Stimulated activated CD4-positive, alpha-beta T cell treated with anti-CD3 and anti-CD28 coated beads, TNF-alpha, amount 100 ng/mL, for 4 hours (primary cell): ENCODE measurements around the gene NIPAL4.

Source experiments
- DNase-seq, 3 experiments: peaks; one replicate each; pipeline ENCODE4 v3.0.0-alpha.2; 2020; ENCODE audit warnings: low read depth in 3 of 3

NIPAL4 gene

DNA sequence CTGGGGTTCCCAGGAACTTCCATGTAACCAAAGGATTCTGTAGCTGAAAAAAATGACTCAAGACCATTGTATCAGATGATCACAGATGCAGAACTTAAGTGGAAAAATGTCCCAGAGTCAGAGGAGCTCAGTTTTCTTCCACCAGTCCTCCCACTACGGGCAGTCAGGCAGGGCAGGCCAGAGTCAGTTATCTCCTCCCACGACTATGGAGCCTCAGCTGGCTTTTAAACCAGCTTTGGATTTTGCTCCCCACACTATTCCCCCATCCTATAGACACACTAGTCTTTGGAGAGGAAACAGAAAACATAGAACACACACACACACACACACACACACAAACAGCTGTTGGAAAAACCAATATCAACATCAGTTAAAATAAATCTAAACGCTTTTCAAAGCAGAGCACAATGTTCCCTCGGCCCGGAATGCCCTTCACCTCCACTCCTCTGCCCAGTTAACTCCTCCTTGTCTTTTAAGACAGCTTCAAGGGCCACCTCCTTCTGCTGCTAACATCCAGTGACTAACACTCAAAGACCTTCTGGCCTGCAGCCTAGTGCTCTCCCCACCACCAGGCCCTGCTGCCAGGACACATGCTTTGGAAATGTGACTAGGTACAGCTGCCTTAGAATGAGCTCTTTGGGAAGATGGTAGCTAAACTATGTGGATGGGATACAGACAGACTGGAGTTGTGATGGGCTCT, 56.8 kb downstream of the NIPAL4 start:
- no peak for DNase-seq

GRCh38 chr5:157518963-157519362, 59.0 kb downstream of the NIPAL4 start:
- DNase-seq: no peak

DNA sequence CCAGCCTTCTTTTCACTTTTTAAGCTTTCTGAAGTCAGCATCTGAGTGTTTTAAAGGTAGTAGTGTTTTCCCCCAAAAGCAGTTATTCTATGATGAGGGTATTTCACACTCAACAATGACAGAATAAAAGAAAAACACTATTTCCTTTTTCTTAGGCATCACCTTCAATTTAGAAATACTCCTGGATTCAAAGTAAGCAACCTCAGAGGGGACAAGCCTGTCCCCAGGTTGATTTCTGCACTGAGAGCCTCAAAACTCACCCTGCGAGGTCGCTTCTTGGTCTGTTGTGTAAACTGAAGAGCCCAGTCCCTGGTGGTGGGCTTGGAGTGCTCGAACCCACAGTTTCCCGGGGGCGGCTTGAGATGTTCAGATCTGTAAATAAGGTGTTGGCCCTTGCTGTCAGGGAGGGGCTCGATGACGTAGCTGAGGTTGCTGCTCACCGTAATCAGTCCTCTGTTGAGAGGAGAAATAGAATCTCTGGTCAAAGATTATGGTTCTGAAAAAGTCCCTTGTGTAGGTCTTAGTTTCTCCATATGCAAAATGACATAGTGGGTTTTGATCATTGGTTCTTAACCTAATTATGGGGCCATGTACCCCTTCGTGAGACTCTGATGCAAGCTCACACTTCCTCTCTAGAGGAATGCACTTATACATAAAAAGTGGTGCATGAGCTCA, 59.7 kb downstream of the NIPAL4 start:
- no peak for DNase-seq

DNA sequence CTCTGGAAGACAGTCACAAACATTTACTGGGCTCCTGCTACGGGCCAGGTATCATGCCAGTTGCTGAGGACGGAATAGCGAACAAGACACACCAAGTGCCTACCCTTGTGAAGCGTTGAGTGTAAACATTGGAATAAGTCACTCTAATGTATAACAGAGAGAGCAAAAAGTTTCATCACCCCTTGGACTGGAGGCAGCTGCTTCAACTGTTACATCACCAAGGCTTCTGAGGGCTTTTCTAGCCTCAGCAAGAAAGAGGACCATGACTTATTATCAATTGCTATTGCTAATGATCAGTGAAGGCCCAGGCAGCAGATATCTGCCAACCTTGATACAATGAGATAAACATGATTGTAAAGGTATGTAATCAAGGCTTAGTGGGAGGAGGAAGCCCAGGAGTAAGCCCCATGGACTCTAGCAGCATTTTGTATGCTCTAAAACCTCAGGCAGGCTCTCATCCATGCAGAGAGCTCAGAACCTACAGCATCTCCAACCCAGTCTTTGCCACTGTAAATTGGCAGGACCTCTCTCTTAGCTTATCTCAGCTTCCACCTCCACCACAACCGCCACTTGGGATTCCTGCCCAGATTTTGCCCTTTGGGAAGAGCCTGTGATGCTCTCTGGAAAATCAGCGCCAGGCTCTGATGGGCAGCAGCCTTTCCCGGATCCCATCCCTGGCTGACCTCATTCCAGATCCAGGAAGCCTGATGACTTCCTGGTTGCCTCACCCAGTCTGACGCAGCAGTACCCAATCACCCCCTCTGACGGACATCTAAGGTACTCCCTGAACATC, 61.1 kb downstream of the NIPAL4 start:
- DNase-seq: no peak

GRCh38 chr5:157521704-157522029, 61.7 kb downstream of the NIPAL4 start:
- no peak for DNase-seq

DNA sequence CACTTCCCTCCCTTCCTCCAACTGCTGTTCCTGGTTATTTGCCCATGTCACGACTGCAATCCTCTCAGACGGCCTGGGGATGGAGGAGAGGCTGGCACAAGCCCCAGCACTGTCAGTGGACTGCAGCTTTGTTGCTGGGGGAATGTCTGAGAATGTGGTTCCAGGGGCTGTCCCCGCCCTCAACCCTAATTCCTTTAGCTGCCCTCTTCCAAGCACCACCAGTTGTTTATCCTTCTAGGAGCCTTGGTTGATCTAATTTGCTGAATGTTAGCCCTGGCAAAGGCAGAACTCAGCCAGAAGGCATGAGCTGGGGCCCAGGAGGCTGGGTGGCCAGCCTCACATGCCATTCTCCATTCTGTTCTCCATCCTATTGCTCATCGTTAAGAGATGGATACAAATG, 64.0 kb downstream of the NIPAL4 start:
- DNase-seq: no peak
